Measurements from ENCODE around the gene TOX2. TPM values are rescaled to one million over a fixed set of nuclear protein-coding genes. Genes with fewer than 3 reads are reported as not detected.

The TOX2 gene
- total RNA-seq, 4 donors from 2014 or later: 0.40 to 3.0 (median 1.6) TPM

- H3K4me3 ChIP-seq: no peak overlapping the region
- no peak overlapping the region for H3K27ac ChIP-seq
- peaks cover 55% of the 10 kb centered on the region for H3K27me3 ChIP-seq
- no peaks in the 10 kb centered on the region for H3K9me3 ChIP-seq
- DNase-seq (ENCODE audit: low spot score in 2 of 2): peak in 1 of 2 donors; percentile 40
- no CpG with 5 or more reads among the region's 8 CpGs for WGBS
- TF ChIP-seq, protein P1, sequence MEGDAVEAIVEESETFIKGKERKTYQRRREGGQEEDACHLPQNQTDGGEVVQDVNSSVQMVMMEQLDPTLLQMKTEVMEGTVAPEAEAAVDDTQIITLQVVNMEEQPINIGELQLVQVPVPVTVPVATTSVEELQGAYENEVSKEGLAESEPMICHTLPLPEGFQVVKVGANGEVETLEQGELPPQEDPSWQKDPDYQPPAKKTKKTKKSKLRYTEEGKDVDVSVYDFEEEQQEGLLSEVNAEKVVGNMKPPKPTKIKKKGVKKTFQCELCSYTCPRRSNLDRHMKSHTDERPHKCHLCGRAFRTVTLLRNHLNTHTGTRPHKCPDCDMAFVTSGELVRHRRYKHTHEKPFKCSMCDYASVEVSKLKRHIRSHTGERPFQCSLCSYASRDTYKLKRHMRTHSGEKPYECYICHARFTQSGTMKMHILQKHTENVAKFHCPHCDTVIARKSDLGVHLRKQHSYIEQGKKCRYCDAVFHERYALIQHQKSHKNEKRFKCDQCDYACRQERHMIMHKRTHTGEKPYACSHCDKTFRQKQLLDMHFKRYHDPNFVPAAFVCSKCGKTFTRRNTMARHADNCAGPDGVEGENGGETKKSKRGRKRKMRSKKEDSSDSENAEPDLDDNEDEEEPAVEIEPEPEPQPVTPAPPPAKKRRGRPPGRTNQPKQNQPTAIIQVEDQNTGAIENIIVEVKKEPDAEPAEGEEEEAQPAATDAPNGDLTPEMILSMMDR (IDR thresholded peaks at IDR 0.05): no peak
- no peaks in the 10 kb centered on the region for H3K36me3 ChIP-seq
- H3K4me1 ChIP-seq: no peaks in the 10 kb centered on the region
Observed at GRCh38 chr20:44035924-44036323, 121.3 kb downstream of the TOX2 start.

- no peaks in the 10 kb centered on the region for H3K4me1 ChIP-seq
Observed at GRCh38 chr20:44036441-44036840, 121.8 kb downstream of the TOX2 start.

GRCh38 chr20:44038681-44039123 is 124.0 kb downstream of the TOX2 start:
- H3K4me3 ChIP-seq: no peak overlapping the region
- H3K27ac ChIP-seq: no peak overlapping the region
- no peaks in the 10 kb centered on the region for H3K4me1 ChIP-seq
- no peaks in the 10 kb centered on the region for H3K36me3 ChIP-seq
- WGBS: 40% methylated on average over 15 of the region's 15 CpGs
- peak in 1 of 2 donors; percentile 54 for DNase-seq (ENCODE audit: low spot score in 2 of 2)
- peaks cover 60% of the 10 kb centered on the region for H3K27me3 ChIP-seq
- TF ChIP-seq, protein P1 (IDR thresholded peaks at IDR 0.05): no peak
- TF ChIP-seq POLR2A (IDR thresholded peaks at IDR 0.05) (no peak), POLR2AphosphoS5 (IDR thresholded peaks at IDR 0.05) (no peak), EP300 (IDR thresholded peaks at IDR 0.05) (no peak)
- H3K9me3 ChIP-seq: no peaks in the 10 kb centered on the region

More at GRCh38 chr20:44036441-44036840, 121.8 kb downstream of the TOX2 start:
- 88% methylated on average over 4 of the region's 4 CpGs for WGBS
- H3K4me3 ChIP-seq: no peak overlapping the region
- H3K9me3 ChIP-seq: no peaks in the 10 kb centered on the region
- H3K36me3 ChIP-seq: no peaks in the 10 kb centered on the region
- H3K27me3 ChIP-seq: peaks cover 60% of the 10 kb centered on the region
- H3K27ac ChIP-seq: no peak overlapping the region
- no peak for TF ChIP-seq POLR2A (IDR thresholded peaks at IDR 0.05)
- TF ChIP-seq EP300 (IDR thresholded peaks at IDR 0.05): no peak
- TF ChIP-seq POLR2AphosphoS5 (IDR thresholded peaks at IDR 0.05): no peak
- TF ChIP-seq, protein P1 (IDR thresholded peaks at IDR 0.05): no peak
- DNase-seq (ENCODE audit: low spot score in 2 of 2): no peak

DNA sequence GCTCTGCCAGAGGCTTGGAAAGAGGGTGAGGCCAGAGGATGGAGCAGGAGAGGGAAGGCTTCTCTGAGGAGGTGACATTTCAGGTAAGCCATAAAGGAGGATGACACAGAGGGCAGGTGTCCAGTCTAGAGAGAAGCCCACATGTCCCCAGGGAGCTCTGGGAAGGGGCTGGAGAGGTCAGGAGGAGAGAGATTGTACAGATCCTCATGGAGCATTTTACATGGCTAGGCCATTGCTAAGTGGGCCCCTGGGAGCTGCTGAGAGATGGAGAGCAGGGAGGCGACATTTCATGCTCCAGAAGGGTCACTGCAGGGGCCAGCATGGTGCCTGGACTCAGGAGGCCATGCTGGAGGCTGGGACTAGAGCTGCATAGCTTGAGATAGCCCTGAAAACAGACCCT is 124.5 kb downstream of the TOX2 start:
- no peak for TF ChIP-seq POLR2AphosphoS5 (IDR thresholded peaks at IDR 0.05)
- peaks cover 59% of the 10 kb centered on the region for H3K27me3 ChIP-seq
- no peaks in the 10 kb centered on the region for H3K36me3 ChIP-seq
- no peak for DNase-seq (ENCODE audit: low spot score in 2 of 2)
- no peak overlapping the region for H3K4me3 ChIP-seq
- H3K27ac ChIP-seq: no peak overlapping the region
- H3K9me3 ChIP-seq: no peaks in the 10 kb centered on the region
- H3K4me1 ChIP-seq: no peaks in the 10 kb centered on the region
- 87% methylated on average over 1 of the region's 1 CpG for WGBS

GRCh38 chr20:44039741-44040140 is 125.1 kb downstream of the TOX2 start:
- Histone ChIP-seq H3K27ac (no peak overlapping the region), H3K27me3 (peaks cover 54% of the 10 kb centered on the region), H3K9me3 (no peaks in the 10 kb centered on the region), H3K36me3 (no peaks in the 10 kb centered on the region), H3K4me3 (no peak overlapping the region), H3K4me1 (no peaks in the 10 kb centered on the region)
- no peak for DNase-seq (ENCODE audit: low spot score in 2 of 2)
- WGBS: 80% methylated on average over 10 of the region's 10 CpGs
- TF ChIP-seq, protein P1 (IDR thresholded peaks at IDR 0.05): no peak
- TF ChIP-seq POLR2A (IDR thresholded peaks at IDR 0.05) (no peak), EP300 (IDR thresholded peaks at IDR 0.05) (no peak), POLR2AphosphoS5 (IDR thresholded peaks at IDR 0.05) (no peak)
